Heart left ventricle (tissue), 16 donors: ENCODE results near the gene FABP3. TPM values are rescaled to one million over a fixed set of nuclear protein-coding genes. Genes with fewer than 3 reads are reported as not detected.
A peak's percentile ranks its signal among the peaks of the same experiment; 100 is the strongest.

Source experiments
- ATAC-seq, 4 donors: fragments of 200-7000 bp; cut with Tn5 transposase; one replicate each; pipeline ENCODE4 v1.9.1; 2020 to 2022; ENCODE audit warnings: moderate library complexity in 4 of 4, mild to moderate bottlenecking in 3 of 4, moderate number of reproducible peaks in 1 of 4
- DNase-seq, 5 donors: peaks; one replicate each; pipeline ENCODE4 v3.0.0-alpha.2; 2020
- H3K27ac ChIP-seq, 12 donors: fragments of 200-600 bp; sonication (generic) in 4 of 12; one replicate each; pipeline versions ENCODE4 v1.5.0 to v1.8.0; 2016 to 2022; ENCODE audit warnings: mild to moderate bottlenecking in 2 of 12
- H3K27me3 ChIP-seq, 9 donors: fragments of 200-600 bp; sonication (generic) in 2 of 9; one replicate each; pipeline versions ENCODE4 v1.5.1 to v1.8.0; 2016 to 2022; ENCODE audit warnings: mild to moderate bottlenecking in 3 of 9
- H3K36me3 ChIP-seq, 9 donors: fragments of 200-600 bp; sonication (generic) in 2 of 9; one replicate each; pipeline versions ENCODE4 v1.5.0 to v1.8.0; 2018 to 2022; ENCODE audit warnings: mild to moderate bottlenecking in 2 of 9
- H3K4me1 ChIP-seq, 12 donors: fragments of 200-600 bp; sonication (generic) in 4 of 12; one replicate each; pipeline versions ENCODE4 v1.5.0 to v1.8.0; 2016 to 2022; ENCODE audit warnings: mild to moderate bottlenecking in 3 of 12
- H3K4me3 ChIP-seq, 12 donors: fragments of 200-600 bp; sonication (generic) in 4 of 12; one replicate each; pipeline versions ENCODE4 v1.5.0 to v1.8.0; 2017 to 2022; ENCODE audit warnings: mild to moderate bottlenecking in 9 of 12, moderate library complexity in 4 of 12
- H3K9me3 ChIP-seq, 12 donors: fragments of 200-600 bp; sonication (generic) in 4 of 12; one replicate each; pipeline versions ENCODE4 v1.5.0 to v1.8.0; 2016 to 2022; ENCODE audit warnings: mild to moderate bottlenecking in 1 of 12
- CTCF ChIP-seq, 12 donors: fragments of 200-600 bp; sonication (generic) in 4 of 12; IDR thresholded peaks; one replicate each; pipeline versions ENCODE4 v1.5.0 to v1.8.0; 2018 to 2022; ENCODE audit warnings: antibody characterized with exemption in 12 of 12, mild to moderate bottlenecking in 5 of 12
- POLR2A ChIP-seq, 2 donors: fragments of 450-650 bp; IDR thresholded peaks; one replicate each; pipeline ENCODE4 v1.6.1; 2017; ENCODE audit warnings: antibody characterized with exemption in 2 of 2, mild to moderate bottlenecking in 2 of 2, moderate library complexity in 2 of 2
- WGBS, 4 donors: extraction: QIAGEN DNeasy Blood & Tissue Kit in 2 of 4; methylation state at CpG; one replicate each; pipeline versions ENCODE4 v1.1.5 to v1.1.7; 2013 to 2018; 5-methylcytosine and 5-hydroxymethylcytosine counted together
- intact Hi-C, 10 donors: fragments of 100-400 bp; cut with DNase I; formaldehyde crosslinking; loops; one replicate each; pipeline versions ENCODE4 v1.11.1 to v1.14.2; 2022
- long read RNA-seq, 3 donors: library from polyadenylated mRNA; unstranded; transcript quantifications; one replicate each; pipeline ENCODE4 v2.0.0, GENCODE V29; 2020 to 2021
- polyA plus RNA-seq, 2 donors: library from polyadenylated mRNA; stranded (reverse); fragments of 200-250 nt; gene quantifications; one replicate each; pipeline ENCODE4 v1.2.3, GENCODE V29; 2013
- total RNA-seq, 9 donors: library from RNA; depleted of rRNA in 2 of 9; stranded (reverse); fragments of >200 nt in 2 of 9; fragmentation: NEBNext Ultra II Directional in 3 of 9; extraction: Animal tissue kit (Norgen Biotek cat#: 25700) in 3 of 9; gene quantifications; one replicate each; pipeline versions ENCODE4 v1.1.0 to v1.2.4, GENCODE V29; 2016 to 2023
- donor health status: ischemic (EF 13 %, LVEDD 7.1; RV severe dilation, severe dysfunction).
- donor health status: healthy with polysubstance abuse.
- donor health status: DM: no; HTN: yes; CAD: no.
- donor health status: DM: no; HTN: no; CAD: no.
- donor health status: ischemic (EF 25% LVEDD 6.9; RV normal size, moderate dysfunction).
- donor health status: ischemic (EF 25% LVEDD 5.7; RV mildly dilated, moderate dysfunction).
- donor health status: healthy.
- donor health status: DM: yes; HTN: yes; CAD: no.
- donor health status: ischemic (EF 35%, LVEDD 5.7; RV mildly dilated, moderate dysfunction).
- donor health status: nonischemic (EF 11% LVEDD 7.7; RV severe dilation, severe dysfunction).
- donor health status: DM: yes; HTN: yes; CAD: no.
- donor health status: PGD.
- donor health status: ischemic (EF 29% LVEDD 5.4; RV normal size, mild dysfunction).
- donor health status: nonischemic (EF 23%, LVEDD 6.1; RV moderate dilation, normal function).

The FABP3 gene
- total RNA-seq (1,000 to 10,000 TPM; 2,591 to 6,997 (median 5,230) TPM), polyA plus RNA-seq (over 10,000 TPM in 1 of 2 donors, 1,000 to 10,000 TPM in 1; 4,008 to 10,560 TPM)
- long read RNA-seq, donor 1, transcript FABP3-203 (3 exons, 535 nt), result minor isoform, 37 of 3,143 reads
- long read RNA-seq, donor 1, transcript FABP3-201 (4 exons, 725 nt), result major isoform, 2,710 of 3,143 reads
- long read RNA-seq, donor 1, transcript FABP3-204 (5 exons, 693 nt), result minor isoform, 14 of 3,143 reads
- long read RNA-seq, donor 1, partial matches to known transcripts, result 73 of 3,143 reads
- long read RNA-seq, donor 1, other reads (novel, unspliced or antisense), result 309 of 3,143 reads
- long read RNA-seq, donor 2, transcript FABP3-204 (5 exons, 693 nt), result minor isoform, 29 of 4,716 reads
- long read RNA-seq, donor 2, transcript FABP3-203 (3 exons, 535 nt), result minor isoform, 21 of 4,716 reads
- long read RNA-seq, donor 2, transcript FABP3-201 (4 exons, 725 nt), result major isoform, 3,966 of 4,716 reads
- long read RNA-seq, donor 2, partial matches to known transcripts, result 91 of 4,716 reads
- long read RNA-seq, donor 2, other reads (novel, unspliced or antisense), result 609 of 4,716 reads
- long read RNA-seq, donor 3, transcript FABP3-201 (4 exons, 725 nt), result major isoform, 1,677 of 1,924 reads
- long read RNA-seq, donor 3, transcript FABP3-203 (3 exons, 535 nt), result minor isoform, 22 of 1,924 reads
- long read RNA-seq, donor 3, transcript FABP3-204 (5 exons, 693 nt), result minor isoform, 20 of 1,924 reads
- long read RNA-seq, donor 3, partial matches to known transcripts, result 56 of 1,924 reads
- long read RNA-seq, donor 3, other reads (novel, unspliced or antisense), result 149 of 1,924 reads

GRCh38 chr1:31373056-31373896 is at the start of gene FABP3:
FABP3 (minus strand) TSS chr1:31373076; CDS start chr1:31373014, 62 bp downstream.
- peaks cover 0 to 36% (median 18%) of the 10 kb centered on the region in 12 donors for H3K4me1 ChIP-seq
- intact Hi-C loops, result loop anchor here in 1 of 10 donors (1.0 kb wide), 1 partner anchor 8 kb away; no protein-coding TSS in a partner anchor
- H3K27me3 ChIP-seq, result no peaks in the 10 kb centered on the region
- peak within 1 kb of the TSS; percentile 87 to 99 (median 95) for H3K27ac ChIP-seq
- H3K9me3 ChIP-seq, result no peaks in the 10 kb centered on the region
- peak in 1 of 2 donors; percentile 68 for TF ChIP-seq POLR2A (IDR thresholded peaks at IDR 0.05)
- no peak for TF ChIP-seq CTCF (IDR thresholded peaks at IDR 0.05)
- peak; percentile 76 to 80 (median 78) for ATAC-seq
- peak within 1 kb of the TSS; percentile 39 to 85 (median 64) for H3K4me3 ChIP-seq
- peak; percentile 86 to 94 (median 88) for DNase-seq
- WGBS, 4 donors, result 1% methylated on average over 18 to 44 of the region's 44 CpGs
- H3K36me3 ChIP-seq, result peaks cover 0 to 7% (median 2%) of the 10 kb centered on the region in 9 donors

- H3K27me3 ChIP-seq, result peaks cover 0 to 10% (median 0%) of the 10 kb centered on the region in 9 donors
- TF ChIP-seq POLR2A (IDR thresholded peaks at IDR 0.05) (no peak), CTCF (IDR thresholded peaks at IDR 0.05) (peak in 9 of 12 donors; percentile 6 to 48 (median 30))
- peaks cover 0 to 6% (median 0%) of the 10 kb centered on the region in 12 donors for H3K4me1 ChIP-seq
- ATAC-seq (peak in 1 of 4 donors; percentile 49), DNase-seq (no peak)
- H3K36me3 ChIP-seq, result no peaks in the 10 kb centered on the region
- 45 to 57% (median 50%) methylated on average over 9 of the region's 9 CpGs for WGBS, 4 donors
- intact Hi-C loops, result loop anchor here (1.0 to 10.0 kb wide), 11 partner anchors 27 to 697 kb away; partner anchors contain the start of gene MATN1 (in 2 of the 10)
- H3K27ac ChIP-seq, result no peak overlapping the region
- no peaks in the 10 kb centered on the region for H3K9me3 ChIP-seq
- no peak overlapping the region for H3K4me3 ChIP-seq
Measured at GRCh38 chr1:31421371-31422040, 48.6 kb upstream of the FABP3 start.

GRCh38 chr1:31420716-31421115 is 47.8 kb upstream of the FABP3 start:
- no peak for ATAC-seq
- H3K4me1 ChIP-seq, result peaks cover 0 to 6% (median 0%) of the 10 kb centered on the region in 12 donors
- no peak overlapping the region for H3K4me3 ChIP-seq
- H3K9me3 ChIP-seq, result no peaks in the 10 kb centered on the region
- WGBS, 4 donors, result 77 to 85% (median 82%) methylated on average over 5 of the region's 5 CpGs
- no peaks in the 10 kb centered on the region for H3K36me3 ChIP-seq
- peaks cover 0 to 10% (median 0%) of the 10 kb centered on the region in 9 donors for H3K27me3 ChIP-seq
- TF ChIP-seq POLR2A (IDR thresholded peaks at IDR 0.05), result no peak
- no peak for TF ChIP-seq CTCF (IDR thresholded peaks at IDR 0.05)
- DNase-seq, result no peak
- intact Hi-C loops, result loop anchor here in 9 of 10 donors (2.0 to 10.0 kb wide), 6 partner anchors 83 to 696 kb away; partner anchors contain the start of gene MATN1 (in 2 of the 9)
- H3K27ac ChIP-seq, result no peak overlapping the region
